Measurements from ENCODE around the gene PRPF19. TPM values are rescaled to one million over a fixed set of nuclear protein-coding genes. Genes with fewer than 3 reads are reported as not detected.

The PRPF19 gene
- total and polyA plus RNA-seq, 2 donors from 2014 or later, result 70.7 to 72.1 TPM

DNA sequence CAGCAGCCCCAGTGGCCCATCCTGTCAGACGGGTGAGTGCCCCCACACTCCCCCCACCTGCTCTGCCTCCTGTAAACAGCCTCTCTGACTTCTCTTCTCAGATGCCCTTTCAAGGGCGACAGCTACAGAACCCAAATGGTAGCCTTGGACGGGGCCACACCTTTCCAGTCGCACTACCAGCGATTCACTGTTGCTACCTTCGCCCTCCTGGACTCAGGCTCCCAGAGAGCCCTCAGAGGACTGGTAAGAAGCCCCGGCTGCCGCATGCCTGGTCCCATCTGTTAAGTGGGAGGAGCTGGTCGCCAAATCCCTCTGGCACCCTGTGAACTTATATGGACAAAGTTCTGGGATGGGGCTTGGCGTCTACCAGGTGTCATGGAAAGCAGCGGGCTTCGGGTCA lies 32.9 kb downstream of the PRPF19 start:
- Histone ChIP-seq H3K27ac (ENCODE audit: low read depth in 2 of 2, low read length in 2 of 2) (no peak overlapping the region), H3K4me1 (ENCODE audit: control insufficient read depth in 2 of 3, insufficient read depth in 2 of 3, low read depth in 1 of 3, low read length in 3 of 3) (no peaks in the 10 kb centered on the region), H3K27me3 (ENCODE audit: control insufficient read depth, insufficient read depth, low read length) (no peaks in the 10 kb centered on the region)

DNA sequence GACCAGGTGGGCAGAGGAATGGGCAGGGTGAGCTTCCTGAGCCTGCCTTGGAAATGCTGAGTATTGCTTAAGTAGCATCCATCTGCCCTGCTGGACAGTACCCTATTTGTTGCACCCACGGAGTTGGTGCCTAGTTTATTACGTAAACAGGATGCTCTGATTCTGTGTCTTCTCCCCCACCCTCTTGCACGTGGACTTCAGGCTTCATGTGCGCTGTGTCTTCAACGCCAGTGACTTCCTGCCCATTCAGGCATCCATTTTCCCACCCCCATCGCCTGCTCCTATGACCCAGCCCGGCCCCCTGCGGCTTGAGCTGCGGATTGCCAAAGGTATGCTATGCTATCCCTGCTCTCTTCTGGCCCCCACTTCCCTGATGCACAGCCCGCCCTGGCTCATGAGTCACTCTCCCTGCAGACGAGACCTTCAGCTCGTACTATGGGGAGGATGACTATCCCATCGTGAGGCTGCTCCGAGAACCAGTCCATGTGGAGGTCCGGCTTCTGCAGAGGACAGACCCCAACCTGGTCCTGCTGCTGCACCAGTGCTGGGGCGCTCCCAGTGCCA lies 33.3 kb downstream of the PRPF19 start:
- no peak overlapping the region for H3K9ac ChIP-seq (ENCODE audit: low read length in 3 of 3)
- DNase-seq, result peak in 1 of 5 donors; percentile 31

More for the DNA sequence above, 32.9 kb downstream of the PRPF19 start:
- Histone ChIP-seq H3K4me3 (ENCODE audit: low read length in 3 of 3) (no peak overlapping the region), H3K9ac (ENCODE audit: low read length in 3 of 3) (no peak overlapping the region), H3K36me3 (ENCODE audit: control insufficient read depth in 2 of 3, insufficient read depth in 3 of 3, low read length in 3 of 3) (no peaks in the 10 kb centered on the region), H3K9me3 (ENCODE audit: control insufficient read depth in 2 of 3, insufficient read depth in 1 of 3, low read length in 3 of 3) (no peaks in the 10 kb centered on the region)
- DNase-seq (peak in 1 of 5 donors; percentile 23), FAIRE-seq (no peak)
- intact Hi-C loops (cut with DNase I), result no loop called here
- TF ChIP-seq, protein P1, sequence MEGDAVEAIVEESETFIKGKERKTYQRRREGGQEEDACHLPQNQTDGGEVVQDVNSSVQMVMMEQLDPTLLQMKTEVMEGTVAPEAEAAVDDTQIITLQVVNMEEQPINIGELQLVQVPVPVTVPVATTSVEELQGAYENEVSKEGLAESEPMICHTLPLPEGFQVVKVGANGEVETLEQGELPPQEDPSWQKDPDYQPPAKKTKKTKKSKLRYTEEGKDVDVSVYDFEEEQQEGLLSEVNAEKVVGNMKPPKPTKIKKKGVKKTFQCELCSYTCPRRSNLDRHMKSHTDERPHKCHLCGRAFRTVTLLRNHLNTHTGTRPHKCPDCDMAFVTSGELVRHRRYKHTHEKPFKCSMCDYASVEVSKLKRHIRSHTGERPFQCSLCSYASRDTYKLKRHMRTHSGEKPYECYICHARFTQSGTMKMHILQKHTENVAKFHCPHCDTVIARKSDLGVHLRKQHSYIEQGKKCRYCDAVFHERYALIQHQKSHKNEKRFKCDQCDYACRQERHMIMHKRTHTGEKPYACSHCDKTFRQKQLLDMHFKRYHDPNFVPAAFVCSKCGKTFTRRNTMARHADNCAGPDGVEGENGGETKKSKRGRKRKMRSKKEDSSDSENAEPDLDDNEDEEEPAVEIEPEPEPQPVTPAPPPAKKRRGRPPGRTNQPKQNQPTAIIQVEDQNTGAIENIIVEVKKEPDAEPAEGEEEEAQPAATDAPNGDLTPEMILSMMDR (IDR thresholded peaks at IDR 0.05; ENCODE audit: borderline replicate concordance, extremely low read depth, insufficient read depth), result no peak

DNA sequence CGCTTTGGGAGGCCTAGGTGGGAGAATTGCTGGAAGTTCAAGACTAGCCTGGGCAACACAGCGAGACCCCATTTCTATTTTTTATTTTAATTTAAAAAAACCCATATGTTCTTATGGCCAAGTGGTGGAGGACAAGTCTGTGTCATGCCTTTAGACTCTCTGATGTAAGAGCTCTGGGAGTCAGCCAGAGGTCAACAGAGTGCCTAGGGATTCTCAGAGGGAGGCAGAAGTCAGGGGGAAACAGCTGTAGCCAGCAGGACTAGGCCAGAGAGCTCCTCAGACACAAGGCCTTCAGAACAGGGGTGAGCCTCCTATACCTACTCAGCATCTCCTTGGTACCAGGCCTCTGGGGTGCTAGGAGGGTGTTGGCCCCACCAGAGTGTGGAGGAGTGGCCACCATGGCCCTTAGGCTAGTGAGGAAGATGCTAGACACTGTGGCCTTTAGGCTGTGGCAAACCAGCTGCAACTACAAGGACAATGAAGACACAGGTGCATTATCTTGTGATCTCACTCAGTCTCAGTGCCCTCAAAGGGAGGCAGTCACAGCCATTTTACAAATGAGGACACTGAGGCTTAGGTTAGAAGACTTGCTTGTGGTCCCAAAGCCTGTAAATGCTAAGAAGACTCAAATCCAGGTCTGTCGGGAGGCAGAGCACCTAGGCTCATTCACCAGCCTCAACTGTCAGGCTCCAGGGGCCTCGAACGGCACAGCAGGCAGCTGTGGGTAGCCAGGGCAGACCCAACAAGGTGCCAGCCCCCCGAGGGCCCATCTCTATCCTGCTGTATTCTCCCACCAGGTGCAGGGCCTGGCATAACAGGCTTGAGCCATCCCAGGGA lies 34.0 kb downstream of the PRPF19 start:
- TF ChIP-seq, protein P1 (IDR thresholded peaks at IDR 0.05; ENCODE audit: borderline replicate concordance, extremely low read depth, insufficient read depth), result no peak
- FAIRE-seq (no peak), DNase-seq (peak in 2 of 5 donors; percentile 20 to 53)
- H3K4me1 ChIP-seq (ENCODE audit: control insufficient read depth in 2 of 3, insufficient read depth in 2 of 3, low read depth in 1 of 3, low read length in 3 of 3), result no peaks in the 10 kb centered on the region
- intact Hi-C loops (cut with DNase I), result no loop called here
- no peak overlapping the region for H3K4me3 ChIP-seq (ENCODE audit: low read length in 3 of 3)
- H3K9me3 ChIP-seq (ENCODE audit: control insufficient read depth in 2 of 3, insufficient read depth in 1 of 3, low read length in 3 of 3), result no peaks in the 10 kb centered on the region
- H3K27ac ChIP-seq (ENCODE audit: low read depth in 2 of 2, low read length in 2 of 2), result no peak overlapping the region
- no peaks in the 10 kb centered on the region for H3K36me3 ChIP-seq (ENCODE audit: control insufficient read depth in 2 of 3, insufficient read depth in 3 of 3, low read length in 3 of 3)
- no peak overlapping the region for H3K9ac ChIP-seq (ENCODE audit: low read length in 3 of 3)
- H3K27me3 ChIP-seq (ENCODE audit: control insufficient read depth, insufficient read depth, low read length), result no peaks in the 10 kb centered on the region

More for the DNA sequence above, 33.3 kb downstream of the PRPF19 start:
- Histone ChIP-seq H3K4me1 (ENCODE audit: control insufficient read depth in 2 of 3, insufficient read depth in 2 of 3, low read depth in 1 of 3, low read length in 3 of 3) (no peaks in the 10 kb centered on the region), H3K27ac (ENCODE audit: low read depth in 2 of 2, low read length in 2 of 2) (no peak overlapping the region), H3K4me3 (ENCODE audit: low read length in 3 of 3) (no peak overlapping the region), H3K36me3 (ENCODE audit: control insufficient read depth in 2 of 3, insufficient read depth in 3 of 3, low read length in 3 of 3) (no peaks in the 10 kb centered on the region), H3K27me3 (ENCODE audit: control insufficient read depth, insufficient read depth, low read length) (no peaks in the 10 kb centered on the region), H3K9me3 (ENCODE audit: control insufficient read depth in 2 of 3, insufficient read depth in 1 of 3, low read length in 3 of 3) (no peaks in the 10 kb centered on the region)
- TF ChIP-seq, protein P1 (IDR thresholded peaks at IDR 0.05; ENCODE audit: borderline replicate concordance, extremely low read depth, insufficient read depth), result no peak
- intact Hi-C loops (cut with DNase I), result no loop called here
- FAIRE-seq, result no peak
